T-helper 9 cell (primary cell): ENCODE measurements around the gene ZFP3.
"Not testable (repeated sequence)": the region's sequence is repeated elsewhere in the genome, so short reads cannot be mapped to it uniquely, and the experiment has no call there.

Source experiments
- DNase-seq: peaks from one replicate; pipeline ENCODE4 v3.0.0-alpha.2; 2020
- total RNA-seq, 2 donors: gene quantifications; one replicate each; lab custom pipeline; 2026; lab: John Stamatoyannopoulos, UW

Gene ZFP3
- 7.2 to 22.9 reads per million in 2 donors for total RNA-seq

DNA sequence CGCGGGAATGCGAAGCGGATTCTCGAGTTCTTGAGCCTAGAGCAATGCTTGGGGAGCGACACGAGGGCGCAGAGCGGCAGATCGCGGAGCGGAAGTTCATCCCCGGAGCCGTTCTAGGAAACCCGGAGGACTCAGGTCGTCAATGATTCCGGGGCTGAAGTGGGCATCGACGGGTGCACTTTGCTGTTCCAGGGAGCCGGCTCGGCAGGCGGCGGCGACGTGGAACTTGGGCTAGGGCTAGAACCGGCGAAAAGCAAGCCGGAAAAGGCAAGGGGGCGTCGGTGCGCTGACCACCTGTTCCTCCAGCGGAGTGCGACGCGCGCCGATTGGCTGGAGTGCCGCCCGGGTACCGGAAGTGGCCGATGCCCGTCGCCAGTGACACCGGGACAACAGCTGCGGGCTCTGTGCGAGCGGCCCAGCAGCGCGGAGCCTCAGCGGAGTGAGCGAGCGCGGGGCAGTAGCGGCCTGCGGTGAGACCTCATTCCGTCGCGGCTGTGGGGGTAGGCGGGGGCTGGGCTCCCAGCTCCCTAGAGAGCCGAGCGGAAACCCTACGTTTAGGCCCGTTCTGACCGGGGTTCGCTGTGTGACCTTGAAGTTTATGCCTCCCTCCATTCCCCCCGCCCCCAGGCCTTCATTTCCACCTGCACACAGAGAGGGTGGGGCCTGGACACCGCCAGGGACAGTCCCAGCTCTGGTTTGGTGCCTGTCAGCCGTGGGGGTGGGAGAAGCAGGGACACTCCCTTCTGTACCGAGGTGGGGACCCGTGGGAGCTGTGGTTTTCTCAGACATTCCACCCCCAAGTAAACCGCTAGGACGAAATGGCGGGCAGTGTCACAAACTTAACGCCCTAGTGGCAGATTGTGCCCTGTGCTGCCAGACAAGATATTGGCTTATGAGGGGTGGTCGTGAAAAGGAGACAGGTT lies at the start of gene ZFP3:
TSS of gene ZFP3 (plus strand) at position 362 of the 923 bp plus-strand sequence. CDS start 13,038 bp downstream, outside the sequence.
- DNase-seq: peak; percentile 43

DNA sequence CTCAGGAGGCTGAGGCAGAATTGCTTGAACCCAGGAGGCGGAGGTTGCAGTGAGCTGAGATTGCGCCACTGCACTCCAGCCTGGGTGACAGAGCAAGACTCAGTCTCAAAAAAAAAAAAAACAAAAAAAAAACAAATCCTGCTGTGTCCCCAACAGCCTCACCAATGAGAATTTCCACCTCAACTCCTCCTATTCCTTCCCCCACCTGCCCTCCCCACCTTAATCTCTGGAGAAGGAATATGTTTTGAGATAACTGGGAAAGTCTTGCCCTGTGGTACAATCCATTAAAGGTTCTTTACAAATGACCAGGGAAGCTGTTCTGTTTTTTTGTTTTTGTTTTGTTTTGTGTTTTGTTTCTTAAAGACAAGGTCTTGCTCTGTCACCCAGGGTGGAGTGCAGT lies 48.1 kb upstream of the ZFP3 start:
- not testable (repeated sequence) for DNase-seq

DNA sequence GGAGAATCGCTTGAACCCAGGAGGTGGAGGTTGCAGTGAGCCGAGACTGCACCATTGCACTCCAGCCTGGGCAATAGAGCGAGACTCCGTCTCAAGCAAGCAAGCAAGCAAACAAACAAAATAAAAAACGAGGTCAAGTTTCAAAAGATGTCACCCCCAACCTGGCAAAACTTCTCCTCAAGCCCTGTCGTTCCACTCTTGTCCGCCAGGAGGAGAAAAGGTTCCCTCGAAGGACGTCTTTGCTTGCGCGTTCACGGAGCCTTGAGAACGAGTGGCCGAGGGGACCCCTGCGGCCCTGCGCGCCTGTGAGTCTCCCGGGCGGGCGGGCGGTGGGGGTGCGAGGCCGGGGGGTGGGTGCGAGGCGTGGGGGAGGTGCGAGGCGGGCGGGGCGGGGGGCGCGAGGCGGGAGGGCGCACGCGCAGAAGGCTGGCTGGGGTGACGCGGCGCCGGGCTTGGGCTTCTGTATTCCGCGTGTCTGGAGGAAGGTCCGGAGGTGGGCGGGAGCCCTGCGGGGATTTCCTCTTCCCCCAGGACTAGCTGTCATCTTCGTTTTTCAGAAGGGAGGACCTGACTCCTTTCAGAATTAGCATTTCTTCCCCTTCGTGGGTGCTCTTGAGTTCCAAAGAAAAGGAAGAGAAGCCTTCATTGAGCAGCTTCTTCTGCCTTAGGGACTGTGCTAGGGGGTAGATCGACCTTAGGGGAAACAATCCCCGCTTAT lies 46.7 kb upstream of the ZFP3 start:
- DNase-seq: peak; percentile 80

DNA sequence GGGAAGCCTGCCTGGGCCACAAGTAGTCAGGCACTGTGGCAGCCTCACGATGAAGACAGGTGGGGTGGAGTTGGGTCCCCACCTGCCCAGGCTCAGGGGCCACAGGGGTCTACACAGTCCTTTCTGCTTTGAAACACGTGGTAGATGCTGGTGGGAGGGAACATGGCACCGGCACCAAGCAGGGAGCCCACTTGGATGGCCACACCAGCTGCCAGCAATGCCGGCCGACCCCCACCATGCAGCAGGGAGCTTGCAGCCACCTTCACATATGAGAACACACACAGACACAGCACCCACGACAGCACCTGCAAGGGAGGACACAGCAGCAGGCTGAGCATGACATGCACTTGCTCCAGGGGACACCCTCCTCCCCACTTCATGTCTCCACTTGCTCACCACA lies 45.4 kb upstream of the ZFP3 start:
- DNase-seq: no peak

DNA sequence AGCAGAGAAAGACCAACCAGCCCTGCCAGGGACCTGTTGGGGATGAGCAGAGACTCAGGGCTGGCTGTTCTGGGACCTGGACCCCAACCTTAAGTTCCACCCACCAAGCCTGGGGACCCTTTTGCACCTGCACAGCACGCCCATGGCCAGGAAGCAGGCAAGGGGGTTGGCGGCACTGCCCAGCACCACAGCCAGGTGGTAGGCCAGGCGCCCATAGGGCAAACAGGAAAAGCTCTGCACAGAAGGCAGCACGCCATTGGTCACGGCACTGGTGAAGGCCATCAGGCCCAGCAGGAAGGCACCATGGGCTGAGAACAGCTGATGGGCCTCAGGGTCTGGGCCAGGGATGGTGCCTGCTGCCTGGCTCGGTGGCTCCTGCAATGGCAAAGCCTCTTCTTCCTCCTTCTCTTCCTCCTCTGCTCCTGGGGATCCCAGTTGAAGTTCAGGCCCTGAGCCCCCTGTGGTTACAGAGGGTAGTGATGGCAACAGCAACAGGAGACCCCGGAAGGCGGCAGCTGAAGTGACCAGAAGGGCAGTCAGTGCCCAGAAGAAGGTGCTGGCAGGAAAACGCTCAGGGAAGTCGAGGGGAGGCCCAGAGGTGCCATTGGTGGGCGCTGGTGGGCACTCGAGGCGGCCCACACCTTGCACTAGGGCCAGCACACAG lies 44.8 kb upstream of the ZFP3 start:
- no peak for DNase-seq

DNA sequence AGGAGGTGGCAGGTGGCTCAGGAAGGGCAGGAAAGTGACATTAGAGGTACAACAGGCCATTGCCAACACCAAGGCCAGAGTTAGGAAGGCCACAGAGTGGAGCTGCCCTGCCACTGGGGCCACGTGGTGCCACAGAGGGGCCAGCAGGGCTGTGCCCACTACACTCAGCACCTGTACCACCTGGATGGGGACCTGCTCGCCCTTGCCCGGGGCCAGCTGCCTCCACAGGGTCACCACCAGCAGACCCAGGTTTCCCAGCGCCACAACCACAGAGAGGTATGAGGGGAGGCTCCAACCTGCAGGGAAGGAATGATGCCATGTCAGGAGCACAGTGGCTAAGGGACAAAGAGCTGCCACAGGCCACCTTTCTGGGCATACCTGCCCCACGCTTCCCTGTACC lies 44.2 kb upstream of the ZFP3 start:
- no peak for DNase-seq

DNA sequence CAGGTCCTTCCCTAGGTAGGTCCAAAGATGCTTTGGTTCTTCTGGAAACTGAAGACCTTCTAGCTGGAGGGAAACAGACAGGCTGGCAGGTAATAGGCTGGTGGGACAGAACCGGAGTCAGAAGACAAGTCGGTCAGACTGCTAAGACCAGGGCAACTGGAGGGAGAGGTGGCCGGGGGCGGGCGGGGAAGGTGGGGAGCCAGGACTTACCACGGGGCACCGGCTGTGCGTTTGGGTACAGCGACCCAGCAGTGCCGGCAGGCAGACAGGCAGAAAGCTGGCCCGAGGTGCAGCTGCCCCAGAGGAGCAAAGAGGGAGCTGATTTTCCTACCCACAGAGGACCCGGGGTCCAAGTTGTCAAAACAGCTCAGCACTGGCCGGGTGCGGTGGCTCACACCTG lies 43.6 kb upstream of the ZFP3 start:
- no peak for DNase-seq

DNA sequence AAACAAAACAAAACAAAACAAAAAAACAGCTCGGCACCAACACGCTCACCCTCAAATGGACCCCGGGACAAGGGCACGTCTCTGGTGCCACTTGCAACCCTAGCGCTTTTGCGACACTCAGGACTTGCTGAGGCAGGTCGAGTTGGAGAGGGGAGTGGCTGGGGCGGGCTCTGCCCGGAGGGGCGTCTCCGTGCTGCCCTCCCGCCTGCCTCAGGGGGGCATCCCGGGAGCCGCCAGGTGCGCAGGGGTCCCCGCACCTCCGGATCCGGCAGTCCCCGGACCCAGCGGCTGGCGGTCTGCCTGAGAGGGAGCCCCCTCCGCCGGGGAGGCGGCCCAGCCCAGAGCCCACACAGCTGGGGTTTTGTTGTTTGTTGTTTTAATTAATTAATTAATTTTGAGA lies 43.0 kb upstream of the ZFP3 start, which contains the start of gene SLC52A1:
TSS of gene SLC52A1 (minus strand) at position 112 of the 400 bp plus-strand sequence. CDS start 820 bp downstream, outside the sequence.
- no peak for DNase-seq

DNA sequence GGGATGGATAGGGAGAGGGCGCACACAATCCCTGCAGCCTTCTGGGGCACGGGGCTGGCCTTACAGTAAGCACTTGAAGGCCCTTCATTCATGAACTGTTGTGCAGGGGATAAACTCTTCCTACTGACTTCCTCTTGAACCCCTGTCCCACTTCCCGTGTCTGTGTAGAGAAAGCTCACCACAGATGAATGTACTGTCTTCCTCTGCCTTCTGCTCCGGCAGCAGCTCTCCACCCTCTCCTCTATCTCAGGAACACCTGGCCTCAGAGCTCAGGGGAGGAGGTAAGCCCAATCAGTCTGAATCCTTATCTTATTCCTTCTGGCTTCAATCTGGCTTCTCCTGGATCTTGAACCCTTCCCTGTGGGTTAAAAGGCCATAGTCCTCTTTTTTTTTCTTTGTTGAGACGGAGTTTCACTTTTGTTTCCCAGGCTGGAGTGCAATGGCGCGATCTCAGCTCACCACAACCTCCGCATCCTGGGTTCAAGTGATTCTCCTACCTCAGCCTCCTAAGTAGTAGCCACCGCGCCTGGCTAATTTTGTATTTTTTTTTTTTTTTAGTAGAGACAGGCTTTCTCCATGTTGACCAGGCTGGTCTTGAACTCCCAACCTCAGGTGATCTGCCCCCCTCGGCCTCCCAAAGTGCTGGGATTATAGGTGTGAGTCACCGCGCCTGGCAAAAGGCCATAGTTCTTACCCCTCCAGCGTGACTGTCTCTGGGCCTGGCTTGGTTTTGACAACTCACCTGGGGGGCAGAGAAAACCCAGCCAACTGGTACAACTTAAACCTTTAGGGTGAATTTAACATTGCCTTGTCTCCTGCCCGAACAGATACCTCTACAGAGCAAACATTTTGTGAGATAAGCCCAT lies 35.9 kb upstream of the ZFP3 start:
- DNase-seq: peak; percentile 20

DNA sequence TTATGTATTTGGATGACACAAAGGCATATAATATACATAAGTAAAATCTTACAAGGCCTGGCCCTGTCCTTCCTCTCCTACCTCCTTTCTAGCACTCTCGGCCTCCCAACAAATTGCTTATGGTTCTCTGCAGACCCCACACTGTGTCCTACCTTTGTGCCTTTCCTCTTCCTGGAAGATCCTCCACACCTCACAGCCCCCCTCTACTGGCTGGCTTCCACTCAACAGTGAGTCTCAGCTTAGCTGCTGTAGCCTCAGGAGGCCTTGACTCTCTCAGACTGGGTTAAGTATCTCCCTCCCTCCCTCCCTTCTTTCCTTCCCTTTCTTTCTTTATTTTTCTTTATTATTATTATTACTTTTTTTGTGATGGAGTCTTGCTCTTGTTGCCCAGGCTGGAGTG lies 34.7 kb upstream of the ZFP3 start:
- DNase-seq: no peak

DNA sequence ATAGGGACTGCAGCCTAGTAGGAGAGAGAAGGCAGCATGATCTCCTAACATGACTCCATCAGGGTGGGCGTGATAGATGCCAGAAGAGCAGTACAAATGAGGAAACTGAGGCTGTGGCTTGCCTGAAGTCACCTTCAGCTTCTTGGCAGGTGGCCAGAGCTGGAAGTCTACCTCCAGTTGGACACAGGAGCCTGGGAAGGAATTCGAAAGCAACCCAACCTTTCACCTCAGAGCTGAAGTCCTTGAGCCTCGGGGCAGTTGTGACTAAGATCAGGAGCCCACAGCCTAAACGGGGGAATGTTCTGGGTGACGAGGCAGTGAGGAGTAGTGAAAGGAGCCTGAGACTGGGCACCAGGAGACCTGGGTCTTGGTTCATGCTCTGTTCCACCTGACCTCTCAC lies 33.6 kb upstream of the ZFP3 start:
- DNase-seq: no peak

DNA sequence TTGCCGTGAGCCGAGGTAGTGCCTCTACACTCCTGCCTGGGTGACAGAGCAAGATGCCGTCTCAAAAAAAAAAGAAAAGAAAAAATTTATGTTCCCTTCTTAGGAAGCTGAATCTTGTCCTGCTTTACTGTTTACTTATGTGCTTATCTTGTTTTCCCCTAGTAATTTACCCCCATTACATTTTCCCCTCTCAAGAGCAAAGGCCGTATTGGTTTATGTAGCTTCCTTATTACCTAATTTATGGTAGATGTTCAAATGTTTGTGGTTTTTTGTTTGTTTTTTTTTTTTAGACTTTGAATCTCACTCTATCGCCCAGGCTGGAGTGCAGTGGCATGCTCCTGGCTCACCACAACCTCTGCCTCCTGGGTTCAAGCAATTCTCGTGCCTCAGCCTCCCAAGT lies 32.8 kb upstream of the ZFP3 start:
- DNase-seq: no peak

DNA sequence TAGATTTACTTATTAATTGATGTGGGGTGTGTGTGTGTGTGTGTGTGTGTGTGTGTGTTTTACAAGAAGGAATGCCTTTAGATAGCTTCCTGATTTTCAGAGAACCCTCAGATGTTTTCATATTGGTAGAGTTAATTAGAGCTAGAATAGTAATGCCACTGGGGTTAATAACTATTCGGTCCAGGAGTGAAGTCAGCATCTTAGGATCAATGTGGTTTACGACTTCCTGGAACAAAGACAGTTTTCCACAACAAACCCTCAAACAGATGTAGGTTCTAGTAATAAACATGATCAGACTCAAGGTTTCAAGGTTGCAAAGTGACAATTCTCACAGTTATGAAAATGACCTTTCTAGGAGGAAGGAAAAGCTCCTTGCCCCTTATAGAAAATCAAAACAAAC lies 30.8 kb upstream of the ZFP3 start:
- no peak for DNase-seq

DNA sequence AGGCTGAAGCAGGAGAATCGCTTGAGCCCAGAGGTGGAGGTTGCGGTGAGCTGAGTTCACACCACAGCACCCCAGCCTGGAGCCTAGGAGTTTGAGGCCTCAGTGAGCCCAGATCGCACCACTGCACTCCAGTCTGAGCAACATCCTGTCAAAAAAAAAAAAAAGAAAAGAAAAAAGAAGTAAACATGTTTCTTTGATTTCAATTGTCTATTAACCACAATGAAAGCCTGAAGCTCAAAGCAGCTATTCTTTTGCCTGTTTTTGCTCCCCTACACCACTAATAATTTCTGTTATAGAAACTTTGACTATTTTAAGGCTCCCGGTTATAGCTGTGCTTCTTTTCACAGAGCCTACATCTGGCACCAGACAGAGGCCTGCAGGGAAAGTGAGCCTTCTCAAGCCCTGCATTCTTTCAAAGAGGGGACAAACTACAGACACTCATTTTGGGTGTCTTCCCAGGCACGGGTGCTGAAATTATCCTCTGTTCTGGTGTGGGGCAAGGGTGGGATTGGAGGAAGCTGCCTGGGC lies 28.9 kb upstream of the ZFP3 start:
- peak; percentile 64 for DNase-seq

DNA sequence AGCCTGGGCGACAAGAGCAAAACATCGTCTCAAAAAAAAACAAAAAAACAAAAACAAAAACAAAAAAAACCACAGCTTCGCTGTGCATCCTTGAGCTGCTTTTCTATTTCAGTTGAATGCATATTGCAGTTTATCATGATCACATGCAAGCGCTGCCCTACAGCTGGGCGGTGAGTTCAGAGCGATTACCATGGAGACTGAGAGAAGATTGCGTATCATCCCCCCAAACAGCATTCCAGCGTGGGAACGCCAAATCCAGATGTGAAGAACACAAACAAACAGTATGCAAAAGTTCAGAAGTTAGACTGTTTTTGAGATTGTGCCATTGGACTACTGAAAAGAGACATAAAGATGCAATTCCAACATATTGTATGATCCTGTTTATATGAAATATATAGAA lies 28.0 kb upstream of the ZFP3 start:
- no peak for DNase-seq

DNA sequence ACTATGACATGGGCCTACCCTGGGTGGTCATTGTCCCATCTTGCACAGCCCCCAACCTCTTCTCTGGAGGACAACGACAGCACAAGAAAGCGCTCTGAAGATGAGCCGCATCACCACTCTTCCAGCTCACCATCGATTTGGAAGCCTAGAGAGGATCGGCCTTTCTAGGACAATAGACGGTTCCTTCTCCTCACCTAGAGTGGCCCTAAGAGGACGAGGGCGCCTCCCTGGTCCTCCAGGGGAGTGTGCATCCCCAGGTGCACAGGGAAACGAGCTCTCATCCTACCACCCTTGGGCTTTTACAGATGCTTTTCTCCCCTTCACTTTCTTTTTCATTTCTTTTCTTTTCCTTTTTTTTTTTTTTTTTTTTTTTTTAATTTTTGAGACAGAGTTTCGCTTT lies 22.7 kb upstream of the ZFP3 start:
- DNase-seq: no peak

DNA sequence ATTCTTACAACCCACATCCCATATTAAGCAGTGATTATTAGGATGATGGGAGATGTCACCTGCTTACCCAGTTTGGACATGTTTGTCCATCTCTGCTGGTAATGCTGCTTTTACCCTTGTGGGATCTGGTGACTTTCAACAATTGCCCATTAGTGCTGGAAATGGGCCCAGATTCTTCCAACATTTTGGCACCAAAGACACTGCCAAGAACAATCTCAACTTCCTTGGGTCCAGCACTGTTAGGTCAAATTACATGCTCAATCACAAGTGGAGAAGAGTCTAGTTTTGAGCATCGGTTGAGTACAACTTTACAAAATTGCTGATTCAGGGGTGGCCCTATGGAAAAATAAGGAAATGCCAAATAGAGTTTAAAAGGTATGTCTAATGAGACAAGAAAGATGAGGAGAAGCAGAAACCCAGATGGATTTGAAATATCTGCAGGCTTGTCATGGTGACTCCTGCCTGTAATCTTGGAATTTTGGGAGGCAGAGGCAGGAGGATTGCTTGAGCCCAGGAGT lies 13.0 kb upstream of the ZFP3 start:
- DNase-seq: no peak

DNA sequence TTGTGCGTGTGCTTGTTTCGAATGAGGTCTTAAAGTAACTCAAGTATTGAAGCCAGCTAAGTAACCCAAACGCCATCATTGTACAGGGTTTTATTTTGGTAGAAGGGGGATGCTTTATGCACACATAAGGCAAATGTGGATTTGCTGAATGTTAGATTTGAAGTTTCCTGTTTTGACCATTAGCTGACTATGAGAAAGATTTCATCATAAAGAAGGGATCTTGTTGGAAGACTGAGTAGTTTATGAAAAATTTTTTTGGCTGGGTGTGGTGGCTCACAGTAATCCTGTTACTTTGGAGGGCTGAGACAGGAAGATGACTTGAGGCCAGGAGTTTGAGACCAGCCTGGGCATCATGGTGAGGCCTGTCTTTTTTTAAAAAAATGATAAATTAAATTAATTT lies 10.0 kb upstream of the ZFP3 start:
- DNase-seq: no peak

DNA sequence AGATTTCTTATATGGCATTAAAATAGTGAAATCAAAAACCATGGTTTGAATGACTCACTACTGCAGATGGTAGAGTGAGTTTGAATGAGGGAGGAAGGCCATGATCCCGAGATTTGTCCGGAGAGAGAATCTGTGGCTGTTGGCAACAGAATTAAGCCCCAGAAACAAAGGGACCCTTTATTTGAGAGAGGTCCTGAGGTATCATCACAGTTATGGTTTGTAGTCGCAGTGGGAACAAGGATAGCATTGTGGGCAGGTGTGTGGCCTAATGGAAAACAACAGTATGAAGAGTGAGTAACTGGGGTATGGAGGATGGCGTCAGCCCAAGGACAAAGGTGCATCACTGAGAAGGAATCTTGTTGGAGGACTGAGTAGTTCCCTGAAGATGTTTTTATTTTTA lies 8.5 kb upstream of the ZFP3 start:
- no peak for DNase-seq

DNA sequence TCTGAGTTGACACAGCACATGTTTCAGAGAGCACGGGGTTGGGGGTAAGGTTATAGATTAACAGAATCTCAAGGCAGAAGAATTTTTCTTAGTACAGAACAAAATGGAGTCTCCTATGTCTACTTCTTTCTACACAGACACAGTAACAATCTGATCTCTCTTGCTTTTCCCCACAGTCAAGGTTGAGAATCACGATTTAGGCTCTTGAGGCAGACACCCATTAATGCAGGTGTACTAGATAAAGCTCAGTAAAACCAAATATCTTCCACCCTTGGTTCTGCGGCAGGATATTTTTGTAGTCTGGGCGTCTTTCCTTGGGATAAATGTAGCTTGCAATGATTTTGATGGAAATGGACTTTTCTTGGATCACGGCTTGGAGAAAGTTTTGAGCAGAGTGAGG lies 2.8 kb upstream of the ZFP3 start:
- not testable (repeated sequence) for DNase-seq

DNA sequence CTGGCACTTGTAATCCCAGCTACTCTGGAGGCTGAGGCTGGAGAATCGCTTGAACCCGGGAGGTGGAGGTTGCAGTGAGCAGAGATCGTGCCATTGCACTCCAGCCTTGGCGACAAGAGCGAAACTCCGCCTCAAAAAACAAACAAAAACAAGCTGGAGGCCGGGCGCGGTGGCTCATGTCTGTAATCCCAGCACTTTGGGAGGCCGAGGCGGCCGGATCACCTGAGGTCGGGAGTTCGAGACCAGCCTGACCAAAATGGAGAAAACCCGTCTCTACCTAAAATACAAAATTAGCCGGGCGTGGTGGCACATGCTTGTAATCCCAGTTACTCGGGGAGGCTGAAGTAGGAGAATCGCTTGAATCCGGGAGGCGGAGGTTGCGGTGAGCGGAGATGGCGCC lies 992 bp upstream of the ZFP3 start:
- DNase-seq: not testable (repeated sequence)

DNA sequence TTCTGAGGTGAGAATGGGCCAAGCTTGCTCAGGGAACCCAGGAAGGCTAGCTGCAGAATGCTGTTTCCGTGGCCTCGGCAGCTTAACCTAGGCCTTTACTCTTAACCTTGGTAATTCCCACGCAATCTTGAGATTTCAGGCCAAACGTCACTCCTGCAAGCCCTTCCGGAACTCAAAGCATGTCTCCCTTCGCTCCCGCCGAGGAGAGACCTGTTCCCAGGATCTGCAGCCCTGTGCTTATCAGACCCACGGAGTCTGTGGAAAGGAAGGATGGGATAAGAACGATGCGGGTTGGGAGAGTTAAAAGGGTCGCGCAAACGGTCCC lies 524 bp upstream of the ZFP3 start:
- no peak for DNase-seq
